Gastrocnemius medialis (tissue), 4 donors: ENCODE data around the gene PPP1CC.

Experiments
- POLR2A ChIP-seq, 2 donors: fragments of 450-650 bp; IDR thresholded peaks; one replicate each; pipeline ENCODE4 v1.6.1; 2017; ENCODE audit warnings: antibody characterized with exemption in 2 of 2, mild to moderate bottlenecking in 2 of 2, moderate library complexity in 2 of 2
- TF ChIP-seq, protein P1 (sequence below), 5 experiments: fragments of 450-650 bp in 3 of 5; fragments of 200-600 bp in 2 of 5; sonication (generic) in 2 of 5; IDR thresholded peaks in 4 of 5; conservative IDR thresholded peaks in 1 of 5; 1 replicate in 4 of 5; 2 replicates in 1 of 5; pipeline ENCODE4 v1.5.1; 2016 to 2019; ENCODE audit warnings: antibody characterized with exemption in 5 of 5, mild to moderate bottlenecking in 3 of 5, moderate library complexity in 3 of 5

DNA sequence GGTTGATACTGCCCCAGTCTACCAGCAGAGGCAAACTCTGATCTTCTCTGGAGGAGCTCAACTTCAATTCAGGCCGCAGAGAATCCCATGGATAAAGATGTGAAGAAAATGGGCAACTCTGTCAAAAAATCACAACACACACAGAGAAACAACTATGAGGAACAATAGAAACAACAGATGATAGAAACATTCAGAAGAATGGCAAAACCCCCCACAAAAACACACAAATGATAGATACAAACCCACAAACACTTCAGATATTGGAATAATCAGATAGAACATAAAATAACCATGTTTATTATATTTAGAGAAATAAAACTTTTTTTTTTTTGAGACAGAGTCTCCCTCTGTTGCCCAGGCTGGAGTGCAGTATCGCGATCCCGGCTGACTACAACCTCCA lies 33.8 kb downstream of the PPP1CC start:
- TF ChIP-seq, protein P1, sequence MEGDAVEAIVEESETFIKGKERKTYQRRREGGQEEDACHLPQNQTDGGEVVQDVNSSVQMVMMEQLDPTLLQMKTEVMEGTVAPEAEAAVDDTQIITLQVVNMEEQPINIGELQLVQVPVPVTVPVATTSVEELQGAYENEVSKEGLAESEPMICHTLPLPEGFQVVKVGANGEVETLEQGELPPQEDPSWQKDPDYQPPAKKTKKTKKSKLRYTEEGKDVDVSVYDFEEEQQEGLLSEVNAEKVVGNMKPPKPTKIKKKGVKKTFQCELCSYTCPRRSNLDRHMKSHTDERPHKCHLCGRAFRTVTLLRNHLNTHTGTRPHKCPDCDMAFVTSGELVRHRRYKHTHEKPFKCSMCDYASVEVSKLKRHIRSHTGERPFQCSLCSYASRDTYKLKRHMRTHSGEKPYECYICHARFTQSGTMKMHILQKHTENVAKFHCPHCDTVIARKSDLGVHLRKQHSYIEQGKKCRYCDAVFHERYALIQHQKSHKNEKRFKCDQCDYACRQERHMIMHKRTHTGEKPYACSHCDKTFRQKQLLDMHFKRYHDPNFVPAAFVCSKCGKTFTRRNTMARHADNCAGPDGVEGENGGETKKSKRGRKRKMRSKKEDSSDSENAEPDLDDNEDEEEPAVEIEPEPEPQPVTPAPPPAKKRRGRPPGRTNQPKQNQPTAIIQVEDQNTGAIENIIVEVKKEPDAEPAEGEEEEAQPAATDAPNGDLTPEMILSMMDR (IDR thresholded peaks at IDR 0.05 in 4 of 5, conservative IDR thresholded peaks at IDR 0.05 in 1 of 5) = no peak
- TF ChIP-seq POLR2A (IDR thresholded peaks at IDR 0.05) = no peak
